K562 (cell line): ENCODE results near the gene ZNF548.

ENCODE experiments used
- MYBL2 ChIP-seq, 2 experiments: fragments of 450-650 bp in 1 of 2; sonication (generic) in 1 of 2; formaldehyde crosslinking in 1 of 2; IDR thresholded peaks; 2 replicates each; pipeline versions ENCODE4 v1.6.1 to v1.8.1; 2017 to 2022; ENCODE audit warnings: borderline replicate concordance in 1 of 2, inconsistent platforms in 1 of 2, low read depth in 1 of 2, mild to moderate bottlenecking in 1 of 2, missing genetic modification reagents in 1 of 2, moderate library complexity in 1 of 2
- POLR2A ChIP-seq: fragments of 450-650 bp; conservative IDR thresholded peaks from 2 replicates; pipeline ENCODE4 v1.6.1; 2016
- TF ChIP-seq, protein P1 (sequence below), 3 experiments: IDR thresholded peaks in 2 of 3; conservative IDR thresholded peaks in 1 of 3; 2 replicates each; pipeline ENCODE4 v1.5.1; 2011 to 2012; ENCODE audit warnings: low read length in 3 of 3, mild to moderate bottlenecking in 3 of 3, control low read depth in 2 of 3, improper control_type of control experiment in 1 of 3, inconsistent platforms in 1 of 3, low read depth in 1 of 3, mixed read lengths in 1 of 3, moderate library complexity in 1 of 3; ENCODE audit not compliant: insufficient read depth in 2 of 3

DNA sequence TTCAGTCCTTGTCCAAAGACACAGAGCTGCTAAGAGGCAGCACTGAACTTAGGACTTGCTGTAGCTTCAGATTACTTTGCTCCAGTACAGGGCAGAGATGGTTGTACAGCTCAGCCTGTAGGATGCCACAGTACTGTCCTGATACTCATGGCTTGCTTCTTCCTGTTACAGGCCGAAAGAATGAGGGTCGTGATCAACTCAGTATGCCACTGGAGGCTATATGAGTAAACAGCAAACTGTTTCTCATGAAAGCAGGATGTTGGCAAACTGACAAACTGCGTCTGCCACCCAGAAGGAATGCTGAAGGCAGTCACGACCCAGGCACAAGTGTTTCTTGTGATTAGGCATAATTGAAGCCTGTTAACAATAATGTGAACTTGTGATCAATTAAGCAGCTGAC, 48.3 kb downstream of the ZNF548 start:
- TF ChIP-seq, protein P1, sequence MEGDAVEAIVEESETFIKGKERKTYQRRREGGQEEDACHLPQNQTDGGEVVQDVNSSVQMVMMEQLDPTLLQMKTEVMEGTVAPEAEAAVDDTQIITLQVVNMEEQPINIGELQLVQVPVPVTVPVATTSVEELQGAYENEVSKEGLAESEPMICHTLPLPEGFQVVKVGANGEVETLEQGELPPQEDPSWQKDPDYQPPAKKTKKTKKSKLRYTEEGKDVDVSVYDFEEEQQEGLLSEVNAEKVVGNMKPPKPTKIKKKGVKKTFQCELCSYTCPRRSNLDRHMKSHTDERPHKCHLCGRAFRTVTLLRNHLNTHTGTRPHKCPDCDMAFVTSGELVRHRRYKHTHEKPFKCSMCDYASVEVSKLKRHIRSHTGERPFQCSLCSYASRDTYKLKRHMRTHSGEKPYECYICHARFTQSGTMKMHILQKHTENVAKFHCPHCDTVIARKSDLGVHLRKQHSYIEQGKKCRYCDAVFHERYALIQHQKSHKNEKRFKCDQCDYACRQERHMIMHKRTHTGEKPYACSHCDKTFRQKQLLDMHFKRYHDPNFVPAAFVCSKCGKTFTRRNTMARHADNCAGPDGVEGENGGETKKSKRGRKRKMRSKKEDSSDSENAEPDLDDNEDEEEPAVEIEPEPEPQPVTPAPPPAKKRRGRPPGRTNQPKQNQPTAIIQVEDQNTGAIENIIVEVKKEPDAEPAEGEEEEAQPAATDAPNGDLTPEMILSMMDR (IDR thresholded peaks at IDR 0.05 in 2 of 3, conservative IDR thresholded peaks at IDR 0.05 in 1 of 3; ENCODE audit: insufficient read depth in 2 of 3, low read depth in 1 of 3, low read length in 3 of 3), result no peak
- TF ChIP-seq POLR2A (no peak), MYBL2 (IDR thresholded peaks at IDR 0.05; ENCODE audit: low read depth) (no peak), MYBL2 (CRISPR knock-in tag; IDR thresholded peaks at IDR 0.05; ENCODE audit: borderline replicate concordance) (no peak)
